Measurements from ENCODE around the gene RSU1.

GRCh38 chr10:16643502-16643901 is 173.7 kb downstream of the RSU1 start:
- TF ChIP-seq, protein P1, sequence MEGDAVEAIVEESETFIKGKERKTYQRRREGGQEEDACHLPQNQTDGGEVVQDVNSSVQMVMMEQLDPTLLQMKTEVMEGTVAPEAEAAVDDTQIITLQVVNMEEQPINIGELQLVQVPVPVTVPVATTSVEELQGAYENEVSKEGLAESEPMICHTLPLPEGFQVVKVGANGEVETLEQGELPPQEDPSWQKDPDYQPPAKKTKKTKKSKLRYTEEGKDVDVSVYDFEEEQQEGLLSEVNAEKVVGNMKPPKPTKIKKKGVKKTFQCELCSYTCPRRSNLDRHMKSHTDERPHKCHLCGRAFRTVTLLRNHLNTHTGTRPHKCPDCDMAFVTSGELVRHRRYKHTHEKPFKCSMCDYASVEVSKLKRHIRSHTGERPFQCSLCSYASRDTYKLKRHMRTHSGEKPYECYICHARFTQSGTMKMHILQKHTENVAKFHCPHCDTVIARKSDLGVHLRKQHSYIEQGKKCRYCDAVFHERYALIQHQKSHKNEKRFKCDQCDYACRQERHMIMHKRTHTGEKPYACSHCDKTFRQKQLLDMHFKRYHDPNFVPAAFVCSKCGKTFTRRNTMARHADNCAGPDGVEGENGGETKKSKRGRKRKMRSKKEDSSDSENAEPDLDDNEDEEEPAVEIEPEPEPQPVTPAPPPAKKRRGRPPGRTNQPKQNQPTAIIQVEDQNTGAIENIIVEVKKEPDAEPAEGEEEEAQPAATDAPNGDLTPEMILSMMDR (IDR thresholded peaks at IDR 0.05): no peak
- TF ChIP-seq POLR2AphosphoS5 (IDR thresholded peaks at IDR 0.05): no peak

All from sigmoid colon (tissue), 4 donors.